OCI-LY3 (cell line): ENCODE measurements around the gene STX10.

ENCODE experiments used
- H2AFZ ChIP-seq: fragments of 200-600, 300-600 bp; shearing (Covaris generic); 2 replicates; pipeline ENCODE4 v1.6.0; 2014; ENCODE audit warnings: antibody characterized with exemption, low read depth, low read length
- H3K27ac ChIP-seq: fragments of 200-600, 300-600 bp; sonication (generic); 2 replicates; pipeline ENCODE4 v1.5.1; 2014; ENCODE audit warnings: mild to moderate bottlenecking, low read length, moderate library complexity, mixed read lengths
- H3K27me3 ChIP-seq: fragments of 200-600, 300-600 bp; sonication (generic); 2 replicates; pipeline ENCODE4 v1.6.1; 2014; ENCODE audit warnings: low read depth, low read length, mixed read lengths
- H3K36me3 ChIP-seq: fragments of 200-600, 300-600 bp; sonication (generic); replicated peaks from 2 replicates; pipeline ENCODE3; 2014; ENCODE audit warnings: low read depth, low read length, mixed read lengths
- H3K4me1 ChIP-seq: fragments of 300-600, 200-600 bp; sonication (generic); 2 replicates; pipeline ENCODE4 v1.6.1; 2014; ENCODE audit warnings: low read length, mixed read lengths
- H3K4me2 ChIP-seq: fragments of 200-600, 300-600 bp; sonication (generic); 2 replicates; pipeline ENCODE4 v1.6.1; 2014; ENCODE audit warnings: low read length, mixed read lengths
- H3K4me3 ChIP-seq: fragments of 300-600, 200-600 bp; sonication (generic); 2 replicates; pipeline ENCODE4 v1.5.1; 2014; ENCODE audit warnings: antibody characterized with exemption, mild to moderate bottlenecking, low read length, moderate library complexity
- H3K79me2 ChIP-seq: fragments of 300-600, 200-600 bp; shearing (Covaris generic); 2 replicates; pipeline ENCODE4 v1.6.1; 2014; ENCODE audit warnings: mild to moderate bottlenecking, low read length, mixed read lengths
- H3K9ac ChIP-seq: fragments of 300-600, 200-600 bp; shearing (Covaris generic); 2 replicates; pipeline ENCODE4 v1.6.0; 2014; ENCODE audit warnings: mild to moderate bottlenecking, low read length, moderate library complexity
- H3K9me3 ChIP-seq: fragments of 200-600, 300-600 bp; shearing (Covaris generic); 2 replicates; pipeline ENCODE4 v1.6.1; 2014; ENCODE audit warnings: low read length, mixed read lengths; ENCODE audit not compliant: insufficient read depth
- H4K20me1 ChIP-seq: fragments of 200-600, 300-600 bp; sonication (generic); 2 replicates; pipeline ENCODE4 v1.6.1; 2016; ENCODE audit warnings: low read length, mixed read lengths; ENCODE audit not compliant: insufficient read depth
- CTCF ChIP-seq: fragments of 200-600, 300-600 bp; sonication (generic); IDR thresholded peaks from 2 replicates; pipeline ENCODE4 v1.5.1; 2014; ENCODE audit warnings: antibody characterized with exemption, low read length, low read depth
- EZH2phosphoT487 ChIP-seq: fragments of 200-600 bp; shearing (Covaris generic); IDR thresholded peaks from 2 replicates; pipeline ENCODE4 v1.6.1; 2018; ENCODE audit warnings: antibody characterized with exemption, mixed run types, low read depth

Gene STX10

GRCh38 chr19:13099073-13099999, 50.8 kb downstream of the STX10 start:
- Histone ChIP-seq H2AFZ (no peak overlapping the region), H3K4me3 (no peak overlapping the region)

GRCh38 chr19:13098277-13099072, 51.7 kb downstream of the STX10 start:
- Histone ChIP-seq H3K9me3 (no peaks in the 10 kb centered on the region), H3K27me3 (no peaks in the 10 kb centered on the region), H3K27ac (no peak overlapping the region), H3K4me3 (no peak overlapping the region), H4K20me1 (peaks cover 5% of the 10 kb centered on the region; the same call in 1 of the 2 replicates), H3K9ac (no peak overlapping the region), H3K4me1 (peaks cover 55% of the 10 kb centered on the region), H3K4me2 (no peak overlapping the region), H3K36me3 (peaks cover 20% of the 10 kb centered on the region), H3K79me2 (peaks cover 15% of the 10 kb centered on the region), H2AFZ (no peak overlapping the region)
- TF ChIP-seq EZH2phosphoT487, result no peak
- no peak for TF ChIP-seq CTCF

More at GRCh38 chr19:13099073-13099999, 50.8 kb downstream of the STX10 start:
- Histone ChIP-seq H3K4me2 (0 out of 2 replicates have a peak overlapping the region, but pooled peaks have one; percentile 9), H3K27ac (peak overlapping the region; percentile 17; the same call in 1 of the 2 replicates), H3K4me1 (peaks cover 58% of the 10 kb centered on the region), H3K36me3 (peaks cover 20% of the 10 kb centered on the region), H3K27me3 (no peaks in the 10 kb centered on the region), H4K20me1 (peaks cover 5% of the 10 kb centered on the region; the same call in 1 of the 2 replicates), H3K79me2 (peaks cover 15% of the 10 kb centered on the region), H3K9ac (no peak overlapping the region), H3K9me3 (no peaks in the 10 kb centered on the region)
- TF ChIP-seq EZH2phosphoT487, result no peak
- no peak for TF ChIP-seq CTCF

GRCh38 chr19:13097463-13098258, 52.5 kb downstream of the STX10 start:
- Histone ChIP-seq H3K4me2 (no peak overlapping the region), H4K20me1 (peaks cover 5% of the 10 kb centered on the region; the same call in 1 of the 2 replicates), H3K79me2 (peaks cover 15% of the 10 kb centered on the region), H3K36me3 (peaks cover 20% of the 10 kb centered on the region), H3K27ac (no peak overlapping the region), H3K27me3 (no peaks in the 10 kb centered on the region), H2AFZ (no peak overlapping the region), H3K4me1 (peaks cover 48% of the 10 kb centered on the region), H3K9ac (no peak overlapping the region), H3K4me3 (no peak overlapping the region), H3K9me3 (no peaks in the 10 kb centered on the region)
- TF ChIP-seq CTCF, result no peak
- TF ChIP-seq EZH2phosphoT487, result no peak
